ENCODE measurements around the gene SPINT1.
A peak's percentile ranks its signal among the peaks of the same experiment; 100 is the strongest.

The SPINT1 gene

GRCh38 chr15:40894681-40895448, 51.0 kb downstream of the SPINT1 start:
- no peak for DNase-seq

- no peak for DNase-seq
These were observed 55.8 kb downstream of the SPINT1 start for GRCh38 chr15:40899536-40900207.

- peak in 1 of 2 experiments; percentile 43 for DNase-seq
These were observed 56.6 kb downstream of the SPINT1 start for GRCh38 chr15:40900256-40901052.

- no peak for DNase-seq
These were observed 57.2 kb downstream of the SPINT1 start for GRCh38 chr15:40901053-40901443.

GRCh38 chr15:40902605-40903561, 59.0 kb downstream of the SPINT1 start:
- peak in 1 of 2 experiments; percentile 23 for DNase-seq

DNA sequence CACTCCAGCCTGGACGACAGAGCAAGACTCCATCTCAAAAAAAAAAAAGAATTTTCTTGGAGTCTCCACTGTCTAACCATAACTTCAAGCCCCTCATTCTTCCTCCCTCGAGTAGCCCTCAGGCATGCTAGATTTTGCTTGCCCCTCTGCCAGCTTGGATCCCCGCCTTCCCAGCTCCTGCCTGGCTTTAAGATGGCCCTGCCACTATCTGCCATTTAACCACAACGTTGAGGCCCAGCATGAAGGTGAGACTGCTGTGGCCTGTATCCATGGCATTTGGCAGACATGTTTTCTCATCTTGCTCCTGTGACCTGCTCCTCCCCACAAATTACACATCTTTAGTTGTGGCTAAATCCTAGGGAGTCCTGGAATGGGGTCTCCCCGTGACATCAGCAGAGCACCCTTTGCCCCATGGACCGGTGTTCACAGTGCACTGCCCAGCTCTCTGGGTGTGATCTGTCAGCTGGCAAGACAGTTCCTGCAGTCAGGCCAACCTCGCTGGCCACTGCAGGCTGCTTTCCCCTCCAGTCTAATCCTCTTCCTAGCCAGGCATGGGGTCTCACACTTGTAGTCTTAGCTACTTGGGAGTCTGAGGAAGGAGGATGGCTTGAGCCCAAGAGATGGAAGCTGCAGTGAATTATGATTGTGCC, 60.8 kb downstream of the SPINT1 start:
- no peak for DNase-seq

GRCh38 chr15:40906091-40906990, 62.5 kb downstream of the SPINT1 start:
- DNase-seq: no peak

DNA sequence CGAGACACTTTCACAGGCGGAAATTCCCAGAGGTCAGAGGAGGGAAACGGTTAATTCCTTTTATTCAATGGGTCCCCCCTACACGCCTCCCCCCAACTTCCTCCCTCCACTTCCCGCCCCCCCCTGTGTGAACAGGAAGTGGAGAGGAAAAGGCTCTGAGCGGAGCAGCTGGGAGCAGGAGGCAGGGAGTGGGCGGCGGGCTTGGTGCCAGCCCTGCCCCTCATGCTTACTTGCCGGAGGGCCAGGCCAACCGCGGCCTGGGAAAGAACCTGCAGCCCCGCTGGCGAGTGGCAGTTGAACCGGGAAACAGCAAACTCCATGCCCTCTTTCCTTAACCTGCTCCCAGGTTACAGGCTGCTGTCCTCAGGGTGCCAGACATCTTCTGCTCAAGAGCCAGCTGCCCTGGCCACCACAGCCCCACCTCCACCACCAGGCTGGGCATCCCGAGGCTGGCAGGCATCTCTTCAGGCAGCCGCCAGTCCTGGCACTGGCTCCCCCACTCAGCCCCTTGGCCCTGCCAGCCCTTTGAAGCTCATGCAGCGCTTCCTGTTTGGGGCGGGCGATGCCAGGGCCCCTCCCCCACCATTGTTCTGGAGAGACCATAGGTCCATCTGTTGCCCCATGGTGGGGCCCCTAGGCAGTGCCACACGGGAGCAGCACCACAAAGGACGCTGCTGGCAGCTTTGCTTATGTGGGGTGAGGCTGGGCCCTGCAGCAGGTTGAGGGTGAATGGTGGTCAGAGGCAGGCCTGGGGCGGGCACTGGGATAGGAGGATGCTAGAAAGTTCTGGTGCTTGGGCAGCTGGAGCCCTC, 63.3 kb downstream of the SPINT1 start:
- DNase-seq: no peak

All from cerebellar nuclear complex (tissue), 1 donor.